WTC11 (cell line): ENCODE measurements around the gene HSPB6. TPM values are rescaled to one million over a fixed set of nuclear protein-coding genes. Genes with fewer than 3 reads are reported as not detected.

Source experiments
- ATAC-seq: fragments of 200-7000 bp; cut with Tn5 transposase; 2 replicates; pipeline ENCODE4 v1.10.0; 2021; ENCODE audit warnings: mild to moderate bottlenecking, moderate library complexity
- CTCF ChIA-PET: fragments of 300-600 bp; sonication (Branson Sonifier 250); formaldehyde crosslinking; loops from one replicate; lab custom pipeline; 2021; ENCODE audit warnings: antibody characterized with exemption; lab: Charles Lee
- POLR2A ChIA-PET: fragments of 350-600 bp; sonication (Branson Sonifier 250); formaldehyde crosslinking; loops from one replicate; lab custom pipeline; 2021; ENCODE audit warnings: antibody characterized with exemption; lab: Charles Lee
- DNase-seq: peaks from one replicate; pipeline ENCODE4 v3.0.0; 2021; ENCODE audit warnings: low spot score
- H3K27ac Mint-ChIP-seq: 2 replicates; pipeline ENCODE4 v1.8.0; 2021; ENCODE audit warnings: mixed read lengths
- H3K27me3 Mint-ChIP-seq: 2 replicates; pipeline ENCODE4 v1.8.0; 2021; ENCODE audit warnings: low read depth, mild to moderate bottlenecking, moderate library complexity, mixed read lengths
- H3K36me3 Mint-ChIP-seq: 2 replicates; pipeline ENCODE4 v1.8.0; 2021; ENCODE audit warnings: mixed read lengths
- H3K4me1 Mint-ChIP-seq: 2 replicates; pipeline ENCODE4 v1.8.0; 2022; ENCODE audit warnings: mixed read lengths
- H3K4me3 Mint-ChIP-seq: 2 replicates; pipeline ENCODE4 v1.8.0; 2021; ENCODE audit warnings: mild to moderate bottlenecking, moderate library complexity, mixed read lengths
- H3K9me3 Mint-ChIP-seq: 2 replicates; pipeline ENCODE4 v1.8.0; 2021; ENCODE audit warnings: mixed read lengths
- IRF2 ChIP-seq: sonication (generic); formaldehyde crosslinking; IDR thresholded peaks from 2 replicates; pipeline ENCODE4 v1.8.0; 2022; ENCODE audit warnings: low read depth, missing genetic modification reagents, borderline replicate concordance
- MYBL2 ChIP-seq: sonication (generic); formaldehyde crosslinking; IDR thresholded peaks from 2 replicates; pipeline ENCODE4 v1.8.1; 2023; ENCODE audit warnings: mild to moderate bottlenecking, moderate library complexity, missing genetic modification reagents
- NFATC4 ChIP-seq: fragments of 250-450 bp; sonication (Bioruptor Pico); IDR thresholded peaks from 2 replicates; pipeline ENCODE4 v1.9.0; 2021; ENCODE audit warnings: mild to moderate bottlenecking
- NFE2L1 ChIP-seq: sonication (generic); formaldehyde crosslinking; IDR thresholded peaks from 2 replicates; pipeline ENCODE4 v1.8.1; 2023; ENCODE audit warnings: missing genetic modification reagents
- PRRX2 ChIP-seq: fragments of 250-450 bp; sonication (Bioruptor Pico); IDR thresholded peaks from 2 replicates; pipeline ENCODE4 v1.8.0; 2021; ENCODE audit warnings: mild to moderate bottlenecking
- SMAD3 ChIP-seq: sonication (generic); formaldehyde crosslinking; IDR thresholded peaks from 2 replicates; pipeline ENCODE4 v1.8.0; 2022; ENCODE audit warnings: missing genetic modification reagents, mild to moderate bottlenecking, borderline replicate concordance
- SMAD4 ChIP-seq: sonication (generic); formaldehyde crosslinking; IDR thresholded peaks from 2 replicates; pipeline ENCODE4 v1.8.0; 2022; ENCODE audit warnings: mild to moderate bottlenecking, missing genetic modification reagents
- ZNF532 ChIP-seq: fragments of 250-450 bp; sonication (Bioruptor Pico); IDR thresholded peaks from 2 replicates; pipeline ENCODE4 v1.9.0; 2021; ENCODE audit warnings: mild to moderate bottlenecking, borderline replicate concordance
- total RNA-seq: library from RNA; stranded (reverse); gene quantifications from 3 replicates; pipeline ENCODE4 v1.2.3, GENCODE V29; 2021
- TF ChIP-seq, protein P1 (sequence below): fragments of 200-600 bp; IDR thresholded peaks from 2 replicates; pipeline ENCODE4 v1.8.0; 2022; ENCODE audit warnings: antibody characterized with exemption
- TF ChIP-seq, protein P2 (sequence below): sonication (generic); formaldehyde crosslinking; IDR thresholded peaks from 2 replicates; pipeline ENCODE4 v1.8.0; 2022; ENCODE audit warnings: mild to moderate bottlenecking, missing genetic modification reagents
- TF ChIP-seq, protein P3 (sequence below): sonication (generic); formaldehyde crosslinking; IDR thresholded peaks from 2 replicates; pipeline ENCODE4 v1.8.1; 2023; ENCODE audit warnings: mild to moderate bottlenecking, missing genetic modification reagents, borderline replicate concordance
- TF ChIP-seq, protein P4 (sequence below): sonication (generic); formaldehyde crosslinking; conservative IDR thresholded peaks from 2 replicates; pipeline ENCODE4 v1.8.1; 2023; ENCODE audit warnings: mild to moderate bottlenecking, low read depth, missing genetic modification reagents, moderate library complexity
- TF ChIP-seq, protein P5 (sequence below): sonication (generic); formaldehyde crosslinking; IDR thresholded peaks from 2 replicates; pipeline ENCODE4 v1.8.0; 2022; ENCODE audit warnings: mild to moderate bottlenecking, missing genetic modification reagents
- TF ChIP-seq, protein P6 (sequence below): sonication (generic); formaldehyde crosslinking; IDR thresholded peaks from 2 replicates; pipeline ENCODE4 v1.8.1; 2022; ENCODE audit warnings: low read depth, mild to moderate bottlenecking, moderate library complexity, missing genetic modification reagents, borderline replicate concordance

Gene HSPB6
- total RNA-seq, 1 experiment from 2014 or later, result 1.7 TPM

DNA sequence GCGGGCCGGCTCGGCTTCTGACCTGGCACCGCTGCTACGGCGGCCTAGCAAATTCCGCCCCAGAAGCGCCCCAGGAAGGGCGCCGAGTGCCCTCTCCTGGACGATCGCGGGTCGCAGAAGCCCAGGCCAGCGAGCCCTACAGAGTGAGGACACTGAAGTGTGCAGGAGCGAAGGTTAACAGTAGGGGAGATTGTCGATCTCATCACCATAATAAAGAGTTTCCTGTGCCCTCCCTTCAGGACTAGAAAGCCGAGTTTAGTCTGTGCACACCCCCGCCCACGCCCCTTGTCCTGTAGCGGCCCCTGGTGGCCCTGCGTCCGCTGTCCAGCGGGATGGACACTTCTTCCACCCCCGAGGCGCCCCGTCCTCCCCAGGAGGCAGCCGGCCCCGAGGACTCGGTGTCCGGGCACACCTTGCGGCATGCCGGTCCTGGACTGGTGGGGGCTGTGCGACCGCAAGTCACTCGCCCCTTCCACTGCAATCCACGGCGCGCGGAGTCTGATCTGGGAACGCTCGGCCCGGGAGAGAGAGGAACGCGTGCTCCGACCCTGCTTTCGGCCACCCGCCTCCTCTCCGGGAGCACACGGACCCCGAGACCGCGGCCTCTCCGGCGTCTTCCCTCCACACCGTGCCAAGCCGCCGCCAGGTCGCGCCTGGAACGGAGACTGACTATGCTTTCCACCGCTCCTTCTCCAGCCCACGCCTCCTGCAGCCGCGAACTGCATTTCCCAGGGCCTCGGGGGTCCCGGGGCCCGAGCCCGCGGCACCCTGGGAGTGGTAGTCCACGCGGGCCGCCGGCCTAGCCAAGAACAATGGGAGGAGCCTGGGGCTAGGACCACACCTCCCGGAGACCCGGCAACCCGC lies 39.8 kb downstream of the HSPB6 start (continued):
- no peak for TF ChIP-seq ZNF532
- TF ChIP-seq, protein P1, sequence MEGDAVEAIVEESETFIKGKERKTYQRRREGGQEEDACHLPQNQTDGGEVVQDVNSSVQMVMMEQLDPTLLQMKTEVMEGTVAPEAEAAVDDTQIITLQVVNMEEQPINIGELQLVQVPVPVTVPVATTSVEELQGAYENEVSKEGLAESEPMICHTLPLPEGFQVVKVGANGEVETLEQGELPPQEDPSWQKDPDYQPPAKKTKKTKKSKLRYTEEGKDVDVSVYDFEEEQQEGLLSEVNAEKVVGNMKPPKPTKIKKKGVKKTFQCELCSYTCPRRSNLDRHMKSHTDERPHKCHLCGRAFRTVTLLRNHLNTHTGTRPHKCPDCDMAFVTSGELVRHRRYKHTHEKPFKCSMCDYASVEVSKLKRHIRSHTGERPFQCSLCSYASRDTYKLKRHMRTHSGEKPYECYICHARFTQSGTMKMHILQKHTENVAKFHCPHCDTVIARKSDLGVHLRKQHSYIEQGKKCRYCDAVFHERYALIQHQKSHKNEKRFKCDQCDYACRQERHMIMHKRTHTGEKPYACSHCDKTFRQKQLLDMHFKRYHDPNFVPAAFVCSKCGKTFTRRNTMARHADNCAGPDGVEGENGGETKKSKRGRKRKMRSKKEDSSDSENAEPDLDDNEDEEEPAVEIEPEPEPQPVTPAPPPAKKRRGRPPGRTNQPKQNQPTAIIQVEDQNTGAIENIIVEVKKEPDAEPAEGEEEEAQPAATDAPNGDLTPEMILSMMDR, result peak; percentile 39; the same call in 1 of the 2 replicates
- TF ChIP-seq, protein P2, sequence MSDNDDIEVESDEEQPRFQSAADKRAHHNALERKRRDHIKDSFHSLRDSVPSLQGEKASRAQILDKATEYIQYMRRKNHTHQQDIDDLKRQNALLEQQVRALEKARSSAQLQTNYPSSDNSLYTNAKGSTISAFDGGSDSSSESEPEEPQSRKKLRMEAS (CRISPR knock-in tag), result peak; percentile 39
- TF ChIP-seq, protein P3, sequence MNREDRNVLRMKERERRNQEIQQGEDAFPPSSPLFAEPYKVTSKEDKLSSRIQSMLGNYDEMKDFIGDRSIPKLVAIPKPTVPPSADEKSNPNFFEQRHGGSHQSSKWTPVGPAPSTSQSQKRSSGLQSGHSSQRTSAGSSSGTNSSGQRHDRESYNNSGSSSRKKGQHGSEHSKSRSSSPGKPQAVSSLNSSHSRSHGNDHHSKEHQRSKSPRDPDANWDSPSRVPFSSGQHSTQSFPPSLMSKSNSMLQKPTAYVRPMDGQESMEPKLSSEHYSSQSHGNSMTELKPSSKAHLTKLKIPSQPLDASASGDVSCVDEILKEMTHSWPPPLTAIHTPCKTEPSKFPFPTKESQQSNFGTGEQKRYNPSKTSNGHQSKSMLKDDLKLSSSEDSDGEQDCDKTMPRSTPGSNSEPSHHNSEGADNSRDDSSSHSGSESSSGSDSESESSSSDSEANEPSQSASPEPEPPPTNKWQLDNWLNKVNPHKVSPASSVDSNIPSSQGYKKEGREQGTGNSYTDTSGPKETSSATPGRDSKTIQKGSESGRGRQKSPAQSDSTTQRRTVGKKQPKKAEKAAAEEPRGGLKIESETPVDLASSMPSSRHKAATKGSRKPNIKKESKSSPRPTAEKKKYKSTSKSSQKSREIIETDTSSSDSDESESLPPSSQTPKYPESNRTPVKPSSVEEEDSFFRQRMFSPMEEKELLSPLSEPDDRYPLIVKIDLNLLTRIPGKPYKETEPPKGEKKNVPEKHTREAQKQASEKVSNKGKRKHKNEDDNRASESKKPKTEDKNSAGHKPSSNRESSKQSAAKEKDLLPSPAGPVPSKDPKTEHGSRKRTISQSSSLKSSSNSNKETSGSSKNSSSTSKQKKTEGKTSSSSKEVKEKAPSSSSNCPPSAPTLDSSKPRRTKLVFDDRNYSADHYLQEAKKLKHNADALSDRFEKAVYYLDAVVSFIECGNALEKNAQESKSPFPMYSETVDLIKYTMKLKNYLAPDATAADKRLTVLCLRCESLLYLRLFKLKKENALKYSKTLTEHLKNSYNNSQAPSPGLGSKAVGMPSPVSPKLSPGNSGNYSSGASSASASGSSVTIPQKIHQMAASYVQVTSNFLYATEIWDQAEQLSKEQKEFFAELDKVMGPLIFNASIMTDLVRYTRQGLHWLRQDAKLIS (CRISPR knock-in tag), result 0 out of 2 replicates have a peak, but pooled peaks have one; percentile 77

- Mint-ChIP-seq H3K4me3 (peak overlapping the region; percentile 83), H3K27me3 (no peaks in the 10 kb centered on the region), H3K9me3 (no peaks in the 10 kb centered on the region), H3K27ac (peak overlapping the region; percentile 97), H3K36me3 (peaks cover 3% of the 10 kb centered on the region), H3K4me1 (peaks cover 43% of the 10 kb centered on the region)
- TF ChIP-seq, protein P4, sequence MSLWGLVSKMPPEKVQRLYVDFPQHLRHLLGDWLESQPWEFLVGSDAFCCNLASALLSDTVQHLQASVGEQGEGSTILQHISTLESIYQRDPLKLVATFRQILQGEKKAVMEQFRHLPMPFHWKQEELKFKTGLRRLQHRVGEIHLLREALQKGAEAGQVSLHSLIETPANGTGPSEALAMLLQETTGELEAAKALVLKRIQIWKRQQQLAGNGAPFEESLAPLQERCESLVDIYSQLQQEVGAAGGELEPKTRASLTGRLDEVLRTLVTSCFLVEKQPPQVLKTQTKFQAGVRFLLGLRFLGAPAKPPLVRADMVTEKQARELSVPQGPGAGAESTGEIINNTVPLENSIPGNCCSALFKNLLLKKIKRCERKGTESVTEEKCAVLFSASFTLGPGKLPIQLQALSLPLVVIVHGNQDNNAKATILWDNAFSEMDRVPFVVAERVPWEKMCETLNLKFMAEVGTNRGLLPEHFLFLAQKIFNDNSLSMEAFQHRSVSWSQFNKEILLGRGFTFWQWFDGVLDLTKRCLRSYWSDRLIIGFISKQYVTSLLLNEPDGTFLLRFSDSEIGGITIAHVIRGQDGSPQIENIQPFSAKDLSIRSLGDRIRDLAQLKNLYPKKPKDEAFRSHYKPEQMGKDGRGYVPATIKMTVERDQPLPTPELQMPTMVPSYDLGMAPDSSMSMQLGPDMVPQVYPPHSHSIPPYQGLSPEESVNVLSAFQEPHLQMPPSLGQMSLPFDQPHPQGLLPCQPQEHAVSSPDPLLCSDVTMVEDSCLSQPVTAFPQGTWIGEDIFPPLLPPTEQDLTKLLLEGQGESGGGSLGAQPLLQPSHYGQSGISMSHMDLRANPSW, result no peak
- TF ChIP-seq NFATC4, result no peak
- TF ChIP-seq, protein P2 (CRISPR knock-in tag), result peak; percentile 86
- peak; percentile 54; the same call in 1 of the 2 replicates for TF ChIP-seq NFE2L1 (CRISPR knock-in tag)
- TF ChIP-seq, protein P5, sequence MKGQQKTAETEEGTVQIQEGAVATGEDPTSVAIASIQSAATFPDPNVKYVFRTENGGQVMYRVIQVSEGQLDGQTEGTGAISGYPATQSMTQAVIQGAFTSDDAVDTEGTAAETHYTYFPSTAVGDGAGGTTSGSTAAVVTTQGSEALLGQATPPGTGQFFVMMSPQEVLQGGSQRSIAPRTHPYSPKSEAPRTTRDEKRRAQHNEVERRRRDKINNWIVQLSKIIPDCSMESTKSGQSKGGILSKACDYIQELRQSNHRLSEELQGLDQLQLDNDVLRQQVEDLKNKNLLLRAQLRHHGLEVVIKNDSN (CRISPR knock-in tag), result 0 out of 2 replicates have a peak, but pooled peaks have one; percentile 26
- no peak for TF ChIP-seq PRRX2 (CRISPR knock-in tag)
- 0 out of 2 replicates have a peak, but pooled peaks have one; percentile 56 for TF ChIP-seq IRF2 (CRISPR knock-in tag)
- TF ChIP-seq SMAD4, result no peak
- TF ChIP-seq, protein P6, sequence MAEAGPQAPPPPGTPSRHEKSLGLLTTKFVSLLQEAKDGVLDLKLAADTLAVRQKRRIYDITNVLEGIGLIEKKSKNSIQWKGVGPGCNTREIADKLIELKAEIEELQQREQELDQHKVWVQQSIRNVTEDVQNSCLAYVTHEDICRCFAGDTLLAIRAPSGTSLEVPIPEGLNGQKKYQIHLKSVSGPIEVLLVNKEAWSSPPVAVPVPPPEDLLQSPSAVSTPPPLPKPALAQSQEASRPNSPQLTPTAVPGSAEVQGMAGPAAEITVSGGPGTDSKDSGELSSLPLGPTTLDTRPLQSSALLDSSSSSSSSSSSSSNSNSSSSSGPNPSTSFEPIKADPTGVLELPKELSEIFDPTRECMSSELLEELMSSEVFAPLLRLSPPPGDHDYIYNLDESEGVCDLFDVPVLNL (CRISPR knock-in tag), result 0 out of 2 replicates have a peak, but pooled peaks have one; percentile 53
- TF ChIP-seq MYBL2 (CRISPR knock-in tag), result no peak
- TF ChIP-seq SMAD3 (CRISPR knock-in tag), result peak; percentile 56; the same call in 1 of the 2 replicates
- CTCF ChIA-PET, result interaction anchor here (0.6 to 2.7 kb wide), 5 partner anchors 13 to 158 kb away, joined by 3 to 16 read pairs (median 3); no protein-coding TSS in a partner anchor
- ATAC-seq, result peak; percentile 3
- DNase-seq, result no peak
- POLR2A ChIA-PET, result no interaction called here
These were observed 40.6 kb downstream of the HSPB6 start for GRCh38 chr19:35715981-35716800.
